ENCODE measurements around the gene ECE2.

DNA sequence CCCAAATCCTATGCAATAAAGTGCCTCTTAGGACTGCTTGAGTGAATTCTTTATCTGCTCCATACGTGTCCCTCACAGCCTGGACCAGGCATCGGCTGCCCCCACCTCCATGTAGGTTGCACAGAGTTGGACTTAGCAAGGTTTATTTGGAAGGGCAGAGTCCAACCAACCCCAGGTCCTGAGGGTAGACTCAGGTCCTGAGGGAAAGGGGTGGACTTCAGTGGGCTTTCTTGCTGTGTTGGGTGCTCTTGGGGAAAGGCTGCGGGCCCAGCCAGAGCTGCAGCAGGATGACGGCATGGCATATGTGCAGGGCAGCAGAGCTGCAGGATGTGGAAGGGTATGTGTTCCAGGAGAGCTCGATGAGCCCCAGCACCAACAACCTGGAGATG is 33.5 kb upstream of the ECE2 start:
- TF ChIP-seq, protein P1, sequence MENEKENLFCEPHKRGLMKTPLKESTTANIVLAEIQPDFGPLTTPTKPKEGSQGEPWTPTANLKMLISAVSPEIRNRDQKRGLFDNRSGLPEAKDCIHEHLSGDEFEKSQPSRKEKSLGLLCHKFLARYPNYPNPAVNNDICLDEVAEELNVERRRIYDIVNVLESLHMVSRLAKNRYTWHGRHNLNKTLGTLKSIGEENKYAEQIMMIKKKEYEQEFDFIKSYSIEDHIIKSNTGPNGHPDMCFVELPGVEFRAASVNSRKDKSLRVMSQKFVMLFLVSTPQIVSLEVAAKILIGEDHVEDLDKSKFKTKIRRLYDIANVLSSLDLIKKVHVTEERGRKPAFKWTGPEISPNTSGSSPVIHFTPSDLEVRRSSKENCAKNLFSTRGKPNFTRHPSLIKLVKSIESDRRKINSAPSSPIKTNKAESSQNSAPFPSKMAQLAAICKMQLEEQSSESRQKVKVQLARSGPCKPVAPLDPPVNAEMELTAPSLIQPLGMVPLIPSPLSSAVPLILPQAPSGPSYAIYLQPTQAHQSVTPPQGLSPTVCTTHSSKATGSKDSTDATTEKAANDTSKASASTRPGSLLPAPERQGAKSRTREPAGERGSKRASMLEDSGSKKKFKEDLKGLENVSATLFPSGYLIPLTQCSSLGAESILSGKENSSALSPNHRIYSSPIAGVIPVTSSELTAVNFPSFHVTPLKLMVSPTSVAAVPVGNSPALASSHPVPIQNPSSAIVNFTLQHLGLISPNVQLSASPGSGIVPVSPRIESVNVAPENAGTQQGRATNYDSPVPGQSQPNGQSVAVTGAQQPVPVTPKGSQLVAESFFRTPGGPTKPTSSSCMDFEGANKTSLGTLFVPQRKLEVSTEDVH (IDR thresholded peaks at IDR 0.05; ENCODE audit: low read depth, partially characterized antibody) = no peak
- no peak for TF ChIP-seq CBFB (IDR thresholded peaks at IDR 0.05; ENCODE audit: low read depth)
- TF ChIP-seq, protein P2, sequence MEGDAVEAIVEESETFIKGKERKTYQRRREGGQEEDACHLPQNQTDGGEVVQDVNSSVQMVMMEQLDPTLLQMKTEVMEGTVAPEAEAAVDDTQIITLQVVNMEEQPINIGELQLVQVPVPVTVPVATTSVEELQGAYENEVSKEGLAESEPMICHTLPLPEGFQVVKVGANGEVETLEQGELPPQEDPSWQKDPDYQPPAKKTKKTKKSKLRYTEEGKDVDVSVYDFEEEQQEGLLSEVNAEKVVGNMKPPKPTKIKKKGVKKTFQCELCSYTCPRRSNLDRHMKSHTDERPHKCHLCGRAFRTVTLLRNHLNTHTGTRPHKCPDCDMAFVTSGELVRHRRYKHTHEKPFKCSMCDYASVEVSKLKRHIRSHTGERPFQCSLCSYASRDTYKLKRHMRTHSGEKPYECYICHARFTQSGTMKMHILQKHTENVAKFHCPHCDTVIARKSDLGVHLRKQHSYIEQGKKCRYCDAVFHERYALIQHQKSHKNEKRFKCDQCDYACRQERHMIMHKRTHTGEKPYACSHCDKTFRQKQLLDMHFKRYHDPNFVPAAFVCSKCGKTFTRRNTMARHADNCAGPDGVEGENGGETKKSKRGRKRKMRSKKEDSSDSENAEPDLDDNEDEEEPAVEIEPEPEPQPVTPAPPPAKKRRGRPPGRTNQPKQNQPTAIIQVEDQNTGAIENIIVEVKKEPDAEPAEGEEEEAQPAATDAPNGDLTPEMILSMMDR (IDR thresholded peaks at IDR 0.05 in 2 of 3, conservative IDR thresholded peaks at IDR 0.05 in 1 of 3; ENCODE audit: control insufficient read depth in 2 of 3, extremely low read depth in 1 of 3, insufficient read depth in 1 of 3, low read depth in 3 of 3, low read length in 3 of 3) = no peak
